OCI-LY7 (cell line): Measurements from ENCODE around the gene API5. TPM values are rescaled to one million over a fixed set of nuclear protein-coding genes. Genes with fewer than 3 reads are reported as not detected.

Experiments
- BruUV-seq: library from RNA; stranded (reverse); fragments of 400-500 nt; replicated peaks from 2 replicates; lab custom pipeline; 2021; lab: Mats Ljungman, UMichigan
- CTCF ChIA-PET: fragments of 300-600 bp; sonication (Branson Sonifier 250); formaldehyde crosslinking; loops from one replicate; lab custom pipeline; 2022; ENCODE audit warnings: antibody characterized with exemption; ENCODE audit not compliant: unreplicated experiment; lab: Charles Lee
- POLR2A ChIA-PET: fragments of 300-600 bp; sonication (Branson Sonifier 250); formaldehyde crosslinking; loops from one replicate; lab custom pipeline; 2022; ENCODE audit warnings: antibody characterized with exemption; lab: Charles Lee
- DNase-seq: peaks from one replicate; pipeline ENCODE4 v3.0.0-alpha.2; 2015; ENCODE audit warnings: low spot score
- H2AFZ ChIP-seq: fragments of 200-600 bp; sonication (generic), shearing (Covaris generic); 2 replicates; pipeline ENCODE4 v1.6.1; 2014; ENCODE audit warnings: mild to moderate bottlenecking, antibody characterized with exemption, low read length, moderate library complexity
- H3K27ac ChIP-seq: fragments of 200-600 bp; sonication (generic); 2 replicates; pipeline ENCODE4 v1.5.1; 2014; ENCODE audit warnings: mixed run types, low read depth, mild to moderate bottlenecking, moderate library complexity, low read length, inconsistent platforms; ENCODE audit not compliant: poor library complexity, severe bottlenecking
- H3K36me3 ChIP-seq: fragments of 200-600 bp; sonication (generic); 2 replicates; pipeline ENCODE4 v1.6.1; 2014; ENCODE audit warnings: mild to moderate bottlenecking, antibody characterized with exemption, low read length, moderate library complexity, mixed read lengths; ENCODE audit not compliant: insufficient read depth
- H3K4me1 ChIP-seq: fragments of 200-600 bp; sonication (generic); 2 replicates; pipeline ENCODE4 v1.5.1; 2014; ENCODE audit warnings: mild to moderate bottlenecking, low read length; ENCODE audit not compliant: insufficient read depth, poor library complexity, severe bottlenecking
- H3K4me2 ChIP-seq: fragments of 200-600 bp; sonication (generic); 2 replicates; pipeline ENCODE4 v1.6.1; 2014; ENCODE audit warnings: mild to moderate bottlenecking, low read length
- H3K4me3 ChIP-seq: fragments of 200-600 bp; sonication (generic); 2 replicates; pipeline ENCODE4 v1.5.1; 2014; ENCODE audit warnings: mild to moderate bottlenecking, low read depth, low read length; ENCODE audit not compliant: poor library complexity, severe bottlenecking
- H3K79me2 ChIP-seq: fragments of 200-600 bp; sonication (generic); 2 replicates; pipeline ENCODE4 v1.6.1; 2016; ENCODE audit warnings: low read depth, mild to moderate bottlenecking, low read length, moderate library complexity, mixed read lengths; ENCODE audit not compliant: insufficient read depth
- H3K9me2 ChIP-seq: fragments of 200-600 bp; sonication (generic); 2 replicates; pipeline ENCODE4 v1.6.1; 2016; ENCODE audit warnings: mild to moderate bottlenecking, low read length, mixed read lengths; ENCODE audit not compliant: insufficient read depth
- H3K9me3 ChIP-seq: fragments of 200-600 bp; sonication (generic); 2 replicates; pipeline ENCODE4 v1.6.1; 2014; ENCODE audit warnings: mild to moderate bottlenecking, mixed run types, low read length, mixed read lengths
- H4K20me1 ChIP-seq: fragments of 200-600 bp; sonication (generic); 2 replicates; pipeline ENCODE4 v1.6.1; 2014; ENCODE audit warnings: mild to moderate bottlenecking, antibody characterized with exemption, low read length, moderate library complexity, mixed read lengths; ENCODE audit not compliant: insufficient read depth
- EZH2phosphoT487 ChIP-seq: fragments of 200-600 bp; sonication (generic); IDR thresholded peaks from 2 replicates; pipeline ENCODE4 v1.6.1; 2018; ENCODE audit warnings: low read depth, borderline replicate concordance, mild to moderate bottlenecking, mixed run types, antibody characterized with exemption, low read length, moderate library complexity, mixed read lengths
- intact Hi-C: fragments of 100-400 bp; cut with micrococcal nuclease; formaldehyde crosslinking; loops from one replicate; pipeline ENCODE4 v1.10.0; 2022; ENCODE audit not compliant: unreplicated experiment
- small RNA-seq: library from RNA; depleted of rRNA; stranded (forward); fragments of <200 nt; gene quantifications from one replicate; pipeline ENCODE3, GENCODE V24; 2014
- total RNA-seq, 2 experiments: library from RNA; depleted of rRNA in 1 of 2; stranded (reverse); fragments of >200 nt in 1 of 2; shearing (Covaris generic) in 1 of 2; gene quantifications; 2 replicates each; pipeline ENCODE4 v1.2.3, GENCODE V29; 2014 to 2022
- TF ChIP-seq, protein P1 (sequence below): fragments of 200-600 bp; sonication (generic); conservative IDR thresholded peaks from 2 replicates; pipeline ENCODE4 v1.5.1; 2014; ENCODE audit warnings: mild to moderate bottlenecking, antibody characterized with exemption, low read length, moderate library complexity, mixed read lengths

API5 gene
- total RNA-seq, 2 experiments from 2014 or later, result 71.1 to 141 TPM

GRCh38 chr11:43393765-43394355 lies 82.1 kb downstream of the API5 start:
- H4K20me1 ChIP-seq, result no peaks in the 10 kb centered on the region; the same call in 1 of the 2 replicates
- H3K4me3 ChIP-seq, result no peak overlapping the region
- no peaks in the 10 kb centered on the region for H3K79me2 ChIP-seq
- intact Hi-C loops, result no loop called here
- H3K9me3 ChIP-seq, result no peaks in the 10 kb centered on the region
- no peaks in the 10 kb centered on the region for H3K4me1 ChIP-seq
- ChIA-PET POLR2A (no interaction called here), CTCF (no interaction called here)
- no peaks in the 10 kb centered on the region for H3K9me2 ChIP-seq
- peaks cover 78% of the 10 kb centered on the region for H3K36me3 ChIP-seq
- H3K27ac ChIP-seq, result no peak overlapping the region
- no TSS peak for BruUV-seq
- H2AFZ ChIP-seq, result no peak overlapping the region
- TF ChIP-seq EZH2phosphoT487, result no peak
- TF ChIP-seq, protein P1, sequence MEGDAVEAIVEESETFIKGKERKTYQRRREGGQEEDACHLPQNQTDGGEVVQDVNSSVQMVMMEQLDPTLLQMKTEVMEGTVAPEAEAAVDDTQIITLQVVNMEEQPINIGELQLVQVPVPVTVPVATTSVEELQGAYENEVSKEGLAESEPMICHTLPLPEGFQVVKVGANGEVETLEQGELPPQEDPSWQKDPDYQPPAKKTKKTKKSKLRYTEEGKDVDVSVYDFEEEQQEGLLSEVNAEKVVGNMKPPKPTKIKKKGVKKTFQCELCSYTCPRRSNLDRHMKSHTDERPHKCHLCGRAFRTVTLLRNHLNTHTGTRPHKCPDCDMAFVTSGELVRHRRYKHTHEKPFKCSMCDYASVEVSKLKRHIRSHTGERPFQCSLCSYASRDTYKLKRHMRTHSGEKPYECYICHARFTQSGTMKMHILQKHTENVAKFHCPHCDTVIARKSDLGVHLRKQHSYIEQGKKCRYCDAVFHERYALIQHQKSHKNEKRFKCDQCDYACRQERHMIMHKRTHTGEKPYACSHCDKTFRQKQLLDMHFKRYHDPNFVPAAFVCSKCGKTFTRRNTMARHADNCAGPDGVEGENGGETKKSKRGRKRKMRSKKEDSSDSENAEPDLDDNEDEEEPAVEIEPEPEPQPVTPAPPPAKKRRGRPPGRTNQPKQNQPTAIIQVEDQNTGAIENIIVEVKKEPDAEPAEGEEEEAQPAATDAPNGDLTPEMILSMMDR, result no peak
- no peak overlapping the region for H3K4me2 ChIP-seq
- no peak for DNase-seq

Small RNA genes within 50 kb of the gene (small RNA-seq; reads per million reads assigned to genes)
- gene RF00019, result not detected

Other genes with a start within 250 kb of the API5 start
- gene TTC17, start 46.9 kb downstream of the API5 start, total RNA-seq (2014; rRNA removed; shearing (Covaris generic)), result 71.3 and 73.7 TPM in 2 replicates
- gene TTC17, start 46.9 kb downstream of the API5 start, total RNA-seq (2022), result 84.2 and 96.2 TPM in 2 replicates